GM23248 (cell line): ENCODE data around the gene DCUN1D3. TPM values are rescaled to one million over a fixed set of nuclear protein-coding genes. Genes with fewer than 3 reads are reported as not detected.

Source experiments
- DNase-seq: peaks from one replicate; pipeline ENCODE4 v3.0.0-alpha.2; 2015
- H2AFZ ChIP-seq: fragments of 200-600 bp; sonication (generic); 2 replicates; pipeline ENCODE4 v1.6.1; 2016; ENCODE audit warnings: antibody characterized with exemption
- H3F3A ChIP-seq: fragments of 200-600 bp; sonication (generic); 2 replicates; pipeline ENCODE4 v1.6.1; 2016; ENCODE audit warnings: mild to moderate bottlenecking, antibody characterized with exemption, mixed run types; ENCODE audit not compliant: insufficient read depth
- H3K27ac ChIP-seq: fragments of 200-600 bp; sonication (generic); 2 replicates; pipeline ENCODE4 v1.5.1; 2016; ENCODE audit warnings: mild to moderate bottlenecking
- H3K27me3 ChIP-seq: fragments of 200-600 bp; sonication (generic); replicated peaks from 2 replicates; pipeline ENCODE4 v1.6.1; 2016; ENCODE audit warnings: mild to moderate bottlenecking; ENCODE audit not compliant: insufficient read depth
- H3K36me3 ChIP-seq: fragments of 200-600 bp; sonication (generic); 2 replicates; pipeline ENCODE4 v1.6.1; 2016; ENCODE audit warnings: low read depth, mild to moderate bottlenecking
- H3K4me1 ChIP-seq: fragments of 200-600 bp; sonication (generic); 2 replicates; pipeline ENCODE4 v1.6.1; 2016; ENCODE audit warnings: mild to moderate bottlenecking; ENCODE audit not compliant: insufficient read depth
- H3K4me2 ChIP-seq: fragments of 200-600 bp; sonication (generic); one replicate; pipeline ENCODE4 v1.6.1; 2016; ENCODE audit warnings: mild to moderate bottlenecking; ENCODE audit not compliant: unreplicated experiment
- H3K4me3 ChIP-seq: fragments of 200-600 bp; sonication (generic); 2 replicates; pipeline ENCODE4 v1.5.1; 2016; ENCODE audit warnings: mild to moderate bottlenecking
- H3K79me2 ChIP-seq: fragments of 200-600 bp; sonication (generic); 2 replicates; pipeline ENCODE4 v1.6.1; 2016; ENCODE audit warnings: mild to moderate bottlenecking; ENCODE audit not compliant: insufficient read depth
- H3K9ac ChIP-seq: fragments of 200-600 bp; sonication (generic); 2 replicates; pipeline ENCODE4 v1.6.1; 2016; ENCODE audit warnings: mild to moderate bottlenecking
- H3K9me2 ChIP-seq: fragments of 200-600 bp; sonication (generic); 2 replicates; pipeline ENCODE4 v1.6.1; 2016; ENCODE audit warnings: mixed run types, mild to moderate bottlenecking, moderate library complexity; ENCODE audit not compliant: insufficient read depth
- H3K9me3 ChIP-seq: fragments of 200-600 bp; sonication (generic); one replicate; pipeline ENCODE4 v1.6.1; 2017; ENCODE audit warnings: low read depth
- H4K20me1 ChIP-seq: fragments of 200-600 bp; sonication (generic); 2 replicates; pipeline ENCODE4 v1.6.0; 2016; ENCODE audit not compliant: insufficient read depth
- EZH2 ChIP-seq: fragments of 200-600 bp; sonication (generic); IDR thresholded peaks from 2 replicates; pipeline ENCODE4 v1.6.1; 2018; ENCODE audit warnings: antibody characterized with exemption, mild to moderate bottlenecking; ENCODE audit not compliant: insufficient read depth, poor library complexity, severe bottlenecking
- EZH2phosphoT487 ChIP-seq: fragments of 200-600 bp; sonication (generic); IDR thresholded peaks from 2 replicates; pipeline ENCODE4 v1.6.1; 2018; ENCODE audit warnings: antibody characterized with exemption, moderate library complexity, mild to moderate bottlenecking, low read depth; ENCODE audit not compliant: insufficient read depth
- WGBS, 2 experiments: methylation state at CpG; one replicate each; pipeline ENCODE4 v1.1.6; 2015 to 2017; ENCODE audit warnings: low lambda C conversion rate in 2 of 2, low coverage in 1 of 2; ENCODE audit errors: missing lambda C conversion rate in 2 of 2; 5-methylcytosine and 5-hydroxymethylcytosine counted together
- in situ Hi-C: fragments of 300-500 bp; cut with MboI; formaldehyde crosslinking; loops from 2 replicates; pipeline ENCODE4 v1.15.0; 2020
- polyA plus RNA-seq: library from polyadenylated mRNA; unstranded; fragments of >200 nt; fragmentation: Nextera tagmentation; extraction: Ambion mirVana; gene quantifications from 2 replicates; pipeline ENCODE4 v1.2.1, GENCODE V29; 2016
- total RNA-seq: library from RNA; depleted of rRNA; stranded (reverse); fragments of >200 nt; shearing (Covaris generic); gene quantifications from 2 replicates; pipeline ENCODE4 v1.2.3, GENCODE V29; 2014

The DCUN1D3 gene
- total and polyA plus RNA-seq, 2 experiments from 2014 or later, result 15.2 to 35.2 TPM

DNA sequence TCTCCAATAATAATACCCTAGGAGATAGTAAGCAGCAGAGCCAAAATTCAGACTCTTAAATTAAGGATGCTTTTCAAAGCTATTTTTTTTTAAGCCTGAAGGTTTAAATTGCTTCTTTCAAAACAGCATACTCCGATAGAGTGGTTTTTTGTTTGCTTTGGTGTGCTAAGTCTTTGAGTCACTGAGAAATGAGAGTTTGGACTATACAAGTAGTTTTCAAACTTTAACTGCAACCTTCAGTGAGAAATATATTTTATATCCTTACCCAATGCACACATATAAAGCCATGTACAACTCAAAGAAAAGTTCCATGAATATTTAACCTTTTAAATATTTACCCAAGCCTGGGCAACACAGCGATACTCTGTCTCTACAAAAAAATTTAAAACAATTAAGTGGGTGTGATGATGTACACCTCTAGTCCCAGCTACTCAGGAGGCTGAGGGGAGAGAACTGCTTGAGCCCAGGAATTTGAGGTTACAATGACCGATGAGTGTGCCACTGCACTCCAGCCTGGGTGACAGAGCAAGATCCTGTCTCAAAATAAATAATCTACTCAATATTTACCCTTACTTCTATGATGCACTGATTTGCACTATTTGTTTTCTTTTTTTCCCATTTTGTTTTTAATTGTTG lies 19.2 kb downstream of the DCUN1D3 start:
- Histone ChIP-seq H3K4me3 (no peak overlapping the region), H3K27me3 (no peaks in the 10 kb centered on the region), H3K27ac (no peak overlapping the region), H3K4me1 (peaks cover 36% of the 10 kb centered on the region), H3F3A (peaks cover 52% of the 10 kb centered on the region), H3K36me3 (peaks cover 6% of the 10 kb centered on the region; the same call in 1 of the 2 replicates), H2AFZ (no peak overlapping the region), H3K4me2 (no peak overlapping the region), H3K9ac (no peak overlapping the region), H3K9me3 (no peaks in the 10 kb centered on the region), H3K79me2 (peaks cover 100% of the 10 kb centered on the region), H3K9me2 (no peaks in the 10 kb centered on the region), H4K20me1 (peaks cover 17% of the 10 kb centered on the region; the same call in 1 of the 2 replicates)
- DNase-seq, result no peak
- in situ Hi-C loops, result no loop called here
- 94% methylated on average over 3 of the region's 3 CpGs for WGBS, 2 experiments
- no peak for TF ChIP-seq EZH2
- no peak for TF ChIP-seq EZH2phosphoT487

DNA sequence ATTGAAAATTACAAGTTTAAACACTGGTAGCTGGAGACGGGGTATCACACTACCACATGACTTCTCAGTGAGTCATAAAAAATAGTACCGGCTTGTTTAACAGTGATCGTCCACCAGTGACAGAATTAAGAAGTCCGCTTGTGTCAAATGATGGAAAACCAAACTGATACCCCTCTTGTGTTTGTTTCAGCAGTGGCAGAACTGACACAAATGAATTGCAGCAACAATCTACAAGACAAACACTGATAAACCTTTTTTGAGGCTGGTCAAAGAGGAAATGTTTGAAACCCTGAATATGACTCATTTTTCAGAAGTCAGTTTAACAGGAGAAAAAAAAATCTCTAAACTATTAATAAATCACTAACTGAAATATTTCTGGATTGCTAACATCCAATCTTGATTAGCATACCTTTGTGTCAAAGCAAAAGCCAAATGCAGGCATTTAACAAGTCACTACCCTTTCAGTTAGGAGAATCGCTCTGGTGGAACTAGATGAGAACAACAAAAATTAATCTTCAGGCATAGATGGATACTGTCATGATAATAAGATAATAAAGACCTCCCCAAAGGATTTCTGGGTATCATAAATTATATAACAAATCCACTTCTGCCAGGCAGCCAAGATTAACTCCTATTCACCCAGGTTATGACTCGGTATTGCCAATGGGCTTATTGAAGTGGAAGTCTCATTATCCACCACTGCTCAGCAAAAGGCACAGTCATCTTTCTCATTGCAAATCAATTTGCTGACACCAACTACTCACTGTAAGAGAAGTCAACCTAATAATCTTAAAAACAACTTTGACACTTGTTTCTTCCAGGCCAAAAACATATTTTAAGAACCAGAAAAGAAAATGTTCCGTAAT lies 20.8 kb downstream of the DCUN1D3 start:
- Histone ChIP-seq H3F3A (peaks cover 41% of the 10 kb centered on the region), H4K20me1 (peaks cover 21% of the 10 kb centered on the region; the same call in 1 of the 2 replicates), H2AFZ (no peak overlapping the region), H3K79me2 (peaks cover 100% of the 10 kb centered on the region), H3K4me2 (peak overlapping the region; percentile 71), H3K4me3 (peak overlapping the region; percentile 45), H3K9me2 (no peaks in the 10 kb centered on the region), H3K9ac (peak overlapping the region; percentile 28; the same call in 1 of the 2 replicates), H3K4me1 (peaks cover 39% of the 10 kb centered on the region), H3K27me3 (no peaks in the 10 kb centered on the region), H3K9me3 (no peaks in the 10 kb centered on the region), H3K36me3 (peaks cover 6% of the 10 kb centered on the region; the same call in 1 of the 2 replicates), H3K27ac (peak overlapping the region; percentile 46)
- DNase-seq, result peak; percentile 58
- TF ChIP-seq EZH2phosphoT487, result no peak
- no peak for TF ChIP-seq EZH2
- 33% methylated on average over 7 of the region's 7 CpGs for whole genome bisulfite sequencing, 2 experiments
- in situ Hi-C loops, result no loop called here

DNA sequence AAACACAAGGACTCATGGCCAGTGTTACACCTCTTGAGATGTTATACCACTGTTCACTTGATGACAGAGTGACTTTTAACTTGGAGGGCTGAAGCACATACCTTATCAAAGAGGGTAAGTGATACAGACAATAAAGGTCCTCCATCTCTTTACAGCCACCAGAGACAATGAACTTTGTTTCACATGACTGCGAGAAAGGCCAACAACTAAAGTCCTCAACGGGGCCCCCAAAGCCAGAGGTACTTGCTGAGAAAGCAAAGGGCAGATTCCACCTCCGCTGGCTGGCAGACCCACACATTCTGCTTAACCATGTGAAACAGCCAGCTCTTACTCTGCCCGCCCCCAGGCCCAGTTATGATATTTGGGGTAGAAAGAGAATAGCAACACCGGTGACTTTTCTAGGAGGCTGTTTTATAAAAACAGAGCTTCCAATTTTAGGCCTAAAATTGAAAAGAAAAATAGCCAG lies 21.4 kb downstream of the DCUN1D3 start:
- Histone ChIP-seq H3K36me3 (peaks cover 6% of the 10 kb centered on the region; the same call in 1 of the 2 replicates), H4K20me1 (peaks cover 24% of the 10 kb centered on the region; the same call in 1 of the 2 replicates), H3K27ac (peak overlapping the region; percentile 46), H3F3A (peaks cover 39% of the 10 kb centered on the region), H3K4me1 (peaks cover 37% of the 10 kb centered on the region), H3K9me2 (no peaks in the 10 kb centered on the region), H3K4me2 (peak overlapping the region; percentile 71), H2AFZ (no peak overlapping the region), H3K9ac (peak overlapping the region; percentile 28; the same call in 1 of the 2 replicates), H3K79me2 (peaks cover 100% of the 10 kb centered on the region), H3K27me3 (no peaks in the 10 kb centered on the region), H3K9me3 (no peaks in the 10 kb centered on the region), H3K4me3 (peak overlapping the region; percentile 45)
- in situ Hi-C loops, result no loop called here
- TF ChIP-seq EZH2 (no peak), EZH2phosphoT487 (no peak)
- no peak for DNase-seq
- 96% methylated on average over 5 of the region's 5 CpGs for WGBS, 2 experiments

- peaks cover 36% of the 10 kb centered on the region for H3K4me1 ChIP-seq
- H3K27ac ChIP-seq, result no peak overlapping the region
- DNase-seq, result no peak
- WGBS, 2 experiments, result 40 to 43% methylated on average over 1 of the region's 1 CpG
- TF ChIP-seq EZH2 (no peak), EZH2phosphoT487 (no peak)
- H4K20me1 ChIP-seq, result peaks cover 26% of the 10 kb centered on the region
- H3K9ac ChIP-seq, result no peak overlapping the region
- peaks cover 28% of the 10 kb centered on the region for H3F3A ChIP-seq
- no peak overlapping the region for H2AFZ ChIP-seq
- H3K27me3 ChIP-seq, result no peaks in the 10 kb centered on the region
- H3K36me3 ChIP-seq, result peaks cover 6% of the 10 kb centered on the region; the same call in 1 of the 2 replicates
- in situ Hi-C loops, result no loop called here
- no peak overlapping the region for H3K4me3 ChIP-seq
- no peaks in the 10 kb centered on the region for H3K9me2 ChIP-seq
- H3K79me2 ChIP-seq, result peaks cover 100% of the 10 kb centered on the region
- no peak overlapping the region for H3K4me2 ChIP-seq
- H3K9me3 ChIP-seq, result no peaks in the 10 kb centered on the region
Measured at GRCh38 chr16:20875355-20875650, 24.9 kb downstream of the DCUN1D3 start.
